GM21717 (cell line): ENCODE results near the gene TBX6.

Experiments used
- ATAC-seq: cut with Tn5 transposase; IDR thresholded peaks from one replicate; pipeline ENCODE4 v1.9.1; 2021; ENCODE audit warnings: mild to moderate bottlenecking, moderate library complexity; ENCODE audit not compliant: unreplicated experiment

The TBX6 gene

DNA sequence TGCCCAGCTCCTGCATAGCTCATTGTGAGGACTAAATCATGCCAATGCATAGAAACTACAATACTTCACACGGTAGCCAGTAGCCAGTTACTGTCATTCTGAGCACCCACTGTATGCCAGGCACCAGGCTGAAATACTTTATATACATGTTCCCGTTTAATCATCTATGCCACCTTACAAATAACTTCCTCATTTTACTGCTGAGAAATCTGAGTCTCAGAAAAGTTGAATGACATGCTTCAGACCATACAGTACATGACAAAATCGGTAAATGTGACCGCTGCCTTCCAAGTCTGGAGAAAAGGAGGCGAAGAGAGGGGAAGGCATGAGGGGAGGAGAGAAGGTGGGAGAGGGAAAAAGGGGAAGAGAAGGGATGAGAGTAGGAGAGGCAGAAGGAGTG, 51.5 kb downstream of the TBX6 start:
- no peak for ATAC-seq
